ENCODE measurements around the gene DDX41. TPM values are rescaled to one million over a fixed set of nuclear protein-coding genes. Genes with fewer than 3 reads are reported as not detected.

The DDX41 gene
- total and polyA plus RNA-seq, 2 of the 13 experiments (the other 11 are each of a cell fraction or from before 2014, with no cell fraction given), result 62.8 to 105 TPM

DNA sequence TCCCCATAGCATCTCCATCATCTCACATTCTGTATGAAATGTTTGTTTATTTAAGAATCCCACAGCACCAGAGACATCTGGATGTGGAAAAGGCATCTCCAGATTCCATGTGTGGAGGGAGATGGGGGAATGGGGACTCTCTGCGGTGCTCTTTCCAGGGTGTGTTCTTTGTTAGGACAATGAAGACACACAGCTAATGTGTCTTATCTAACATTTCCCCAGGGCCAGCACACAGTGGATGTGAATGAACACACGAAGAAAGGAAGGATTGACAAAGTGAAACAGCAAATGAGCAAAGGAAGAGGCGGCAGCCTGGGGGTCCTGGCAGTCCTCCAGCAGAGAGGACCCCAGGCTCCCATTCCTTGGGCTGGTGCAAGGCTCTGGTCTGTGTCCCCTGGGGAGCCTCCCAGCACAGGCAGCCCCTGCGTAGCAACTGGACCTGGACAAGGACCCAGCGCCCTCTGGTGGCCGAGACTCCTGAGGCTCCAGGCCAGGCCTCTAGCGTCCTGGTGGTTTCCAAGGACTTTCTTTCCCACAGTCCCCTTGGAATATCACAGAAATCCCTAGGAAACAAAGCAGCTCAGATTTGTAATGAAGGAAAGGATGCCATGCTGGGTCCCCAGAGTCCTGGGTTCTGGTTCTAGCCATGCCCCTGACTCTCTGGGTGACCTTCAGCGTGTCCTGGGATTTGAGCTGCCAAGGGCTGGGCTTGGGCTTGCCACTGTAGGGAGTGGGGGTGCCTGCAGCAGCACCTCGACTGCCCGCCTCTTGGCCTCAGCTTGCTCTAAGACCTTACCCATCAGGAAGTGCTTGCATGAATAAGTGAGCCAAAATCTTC, 15.9 kb downstream of the DDX41 start (continued):
- TF ChIP-seq, protein P1, sequence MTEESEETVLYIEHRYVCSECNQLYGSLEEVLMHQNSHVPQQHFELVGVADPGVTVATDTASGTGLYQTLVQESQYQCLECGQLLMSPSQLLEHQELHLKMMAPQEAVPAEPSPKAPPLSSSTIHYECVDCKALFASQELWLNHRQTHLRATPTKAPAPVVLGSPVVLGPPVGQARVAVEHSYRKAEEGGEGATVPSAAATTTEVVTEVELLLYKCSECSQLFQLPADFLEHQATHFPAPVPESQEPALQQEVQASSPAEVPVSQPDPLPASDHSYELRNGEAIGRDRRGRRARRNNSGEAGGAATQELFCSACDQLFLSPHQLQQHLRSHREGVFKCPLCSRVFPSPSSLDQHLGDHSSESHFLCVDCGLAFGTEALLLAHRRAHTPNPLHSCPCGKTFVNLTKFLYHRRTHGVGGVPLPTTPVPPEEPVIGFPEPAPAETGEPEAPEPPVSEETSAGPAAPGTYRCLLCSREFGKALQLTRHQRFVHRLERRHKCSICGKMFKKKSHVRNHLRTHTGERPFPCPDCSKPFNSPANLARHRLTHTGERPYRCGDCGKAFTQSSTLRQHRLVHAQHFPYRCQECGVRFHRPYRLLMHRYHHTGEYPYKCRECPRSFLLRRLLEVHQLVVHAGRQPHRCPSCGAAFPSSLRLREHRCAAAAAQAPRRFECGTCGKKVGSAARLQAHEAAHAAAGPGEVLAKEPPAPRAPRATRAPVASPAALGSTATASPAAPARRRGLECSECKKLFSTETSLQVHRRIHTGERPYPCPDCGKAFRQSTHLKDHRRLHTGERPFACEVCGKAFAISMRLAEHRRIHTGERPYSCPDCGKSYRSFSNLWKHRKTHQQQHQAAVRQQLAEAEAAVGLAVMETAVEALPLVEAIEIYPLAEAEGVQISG (CRISPR knock-in tag; IDR thresholded peaks at IDR 0.05), result peak; percentile 44; the same call in 1 of the 2 replicates
- TF ChIP-seq ZNF44 (CRISPR knock-in tag; IDR thresholded peaks at IDR 0.05), result no peak
- no peak for TF ChIP-seq USF2 (IDR thresholded peaks at IDR 0.05; ENCODE audit: low read depth, low read length)
- TF ChIP-seq USF2 (CRISPR knock-in tag; IDR thresholded peaks at IDR 0.05; ENCODE audit: borderline replicate concordance), result no peak
- no peak for TF ChIP-seq ZBTB34 (CRISPR knock-in tag; IDR thresholded peaks at IDR 0.05)
- no peak for TF ChIP-seq LBX2 (CRISPR knock-in tag; IDR thresholded peaks at IDR 0.05; ENCODE audit: borderline replicate concordance)
- TF ChIP-seq BCLAF1 (IDR thresholded peaks at IDR 0.05), result no peak
- TF ChIP-seq MATR3 (CRISPR knock-in tag; IDR thresholded peaks at IDR 0.05), result no peak
- TF ChIP-seq NR3C1 (CRISPR knock-in tag; IDR thresholded peaks at IDR 0.05), result no peak
- no peak for TF ChIP-seq ZNF615 (CRISPR knock-in tag; IDR thresholded peaks at IDR 0.05; ENCODE audit: borderline replicate concordance)
- TF ChIP-seq AGO1 (IDR thresholded peaks at IDR 0.05; ENCODE audit: low read depth, low read length, poor library complexity, severe bottlenecking), result no peak
- TF ChIP-seq ZNF326 (CRISPR knock-in tag; IDR thresholded peaks at IDR 0.05; ENCODE audit: borderline replicate concordance), result no peak
- TF ChIP-seq TGIF2 (CRISPR knock-in tag; IDR thresholded peaks at IDR 0.05), result no peak
- TF ChIP-seq RCOR2 (CRISPR knock-in tag; IDR thresholded peaks at IDR 0.05), result no peak
- no peak for TF ChIP-seq KDM6A (CRISPR knock-in tag; IDR thresholded peaks at IDR 0.05; ENCODE audit: low read depth)

Measured in HepG2 (cell line).